ENCODE results near the gene IRF7.

IRF7 gene

DNA sequence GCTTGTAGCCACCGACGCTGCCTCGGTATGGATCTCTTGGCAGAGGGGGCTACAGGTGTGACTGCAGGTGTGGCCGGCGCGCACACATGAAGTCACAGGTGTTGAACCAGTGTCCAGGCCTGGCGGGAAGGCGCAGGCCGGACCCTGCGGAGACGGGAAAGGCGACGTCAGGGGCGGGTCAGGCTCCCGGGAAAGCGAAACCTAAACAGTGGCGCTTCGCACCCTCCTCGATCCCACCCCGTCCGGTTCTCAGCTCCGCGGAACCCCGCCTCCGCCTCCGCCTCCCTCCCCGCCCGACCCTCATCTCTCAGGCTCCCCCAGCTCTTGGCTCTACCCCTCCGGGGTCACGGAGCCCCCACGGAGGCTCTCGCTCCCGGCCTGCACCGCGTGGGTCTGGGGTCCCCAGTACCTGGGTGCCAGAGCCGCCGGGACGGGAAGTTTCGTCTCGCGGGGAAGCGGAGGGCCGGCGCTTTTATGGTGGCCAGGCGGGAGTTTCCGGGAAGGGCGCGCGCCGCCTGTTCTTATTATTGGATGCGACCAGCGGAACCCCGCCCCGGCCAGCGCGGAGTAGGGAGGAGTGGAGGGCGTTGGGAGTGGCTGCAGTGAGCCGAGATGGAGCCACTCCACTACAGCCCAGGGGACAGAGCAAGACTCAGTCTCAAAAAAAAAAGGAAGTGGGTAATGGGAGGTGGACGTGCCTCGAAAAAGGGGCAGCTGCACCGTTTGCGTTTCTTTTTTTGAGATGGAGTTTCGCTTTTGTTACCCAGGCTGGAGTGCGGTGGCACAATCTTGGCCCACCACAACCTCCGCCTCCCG is at the start of gene IRF7:
TSS of gene IRF7 (minus strand) at position 447 of the 816 bp plus-strand sequence. CDS start 586 bp downstream, outside the sequence.
- peak; percentile 82 for DNase-seq
- Histone ChIP-seq H3K36me3 (peaks cover 36% of the 10 kb centered on the region), H3K9me3 (ENCODE audit: severe bottlenecking) (no peaks in the 10 kb centered on the region), H3K4me3 (ENCODE audit: low read depth, low read length) (peak within 1 kb of the TSS; percentile 53), H3K27me3 (ENCODE audit: insufficient read depth, low read depth, severe bottlenecking) (no peaks in the 10 kb centered on the region), H3K27ac (peak within 1 kb of the TSS; percentile 84)
- TF ChIP-seq, protein P1, sequence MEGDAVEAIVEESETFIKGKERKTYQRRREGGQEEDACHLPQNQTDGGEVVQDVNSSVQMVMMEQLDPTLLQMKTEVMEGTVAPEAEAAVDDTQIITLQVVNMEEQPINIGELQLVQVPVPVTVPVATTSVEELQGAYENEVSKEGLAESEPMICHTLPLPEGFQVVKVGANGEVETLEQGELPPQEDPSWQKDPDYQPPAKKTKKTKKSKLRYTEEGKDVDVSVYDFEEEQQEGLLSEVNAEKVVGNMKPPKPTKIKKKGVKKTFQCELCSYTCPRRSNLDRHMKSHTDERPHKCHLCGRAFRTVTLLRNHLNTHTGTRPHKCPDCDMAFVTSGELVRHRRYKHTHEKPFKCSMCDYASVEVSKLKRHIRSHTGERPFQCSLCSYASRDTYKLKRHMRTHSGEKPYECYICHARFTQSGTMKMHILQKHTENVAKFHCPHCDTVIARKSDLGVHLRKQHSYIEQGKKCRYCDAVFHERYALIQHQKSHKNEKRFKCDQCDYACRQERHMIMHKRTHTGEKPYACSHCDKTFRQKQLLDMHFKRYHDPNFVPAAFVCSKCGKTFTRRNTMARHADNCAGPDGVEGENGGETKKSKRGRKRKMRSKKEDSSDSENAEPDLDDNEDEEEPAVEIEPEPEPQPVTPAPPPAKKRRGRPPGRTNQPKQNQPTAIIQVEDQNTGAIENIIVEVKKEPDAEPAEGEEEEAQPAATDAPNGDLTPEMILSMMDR (IDR thresholded peaks at IDR 0.05; ENCODE audit: low read depth, low read length) = no peak

DNA sequence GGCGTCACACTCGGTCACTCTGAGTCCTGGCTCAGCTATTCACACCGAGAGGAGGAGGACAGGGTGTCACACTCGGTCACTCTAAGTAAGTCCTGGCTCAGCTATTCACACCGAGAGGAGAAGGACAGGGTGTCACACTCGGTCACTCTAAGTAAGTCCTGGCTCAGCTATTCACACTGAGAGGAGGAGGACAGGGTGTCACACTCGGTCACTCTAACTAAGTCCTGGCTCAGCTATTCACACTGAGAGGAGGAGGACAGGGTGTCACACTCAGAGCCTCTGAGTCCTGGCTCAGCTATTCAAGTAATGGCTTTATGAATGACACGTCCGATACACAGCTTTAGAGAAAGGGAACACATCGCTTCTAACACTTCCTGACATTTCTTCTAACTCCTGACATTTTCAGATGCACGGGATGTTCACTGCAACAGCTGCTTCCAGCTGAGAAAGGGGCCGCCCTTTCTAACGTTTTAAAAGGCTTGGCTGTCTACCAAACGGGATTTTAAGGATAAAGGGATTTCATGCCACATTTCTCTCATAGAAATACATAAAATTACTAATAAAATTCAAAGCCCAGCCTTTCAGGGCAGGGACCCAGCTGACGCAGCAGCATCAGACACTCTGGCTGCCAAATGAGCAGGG is 49.4 kb upstream of the IRF7 start:
- TF ChIP-seq, protein P1 (IDR thresholded peaks at IDR 0.05; ENCODE audit: low read depth, low read length) = no peak
- H3K9me3 ChIP-seq (ENCODE audit: severe bottlenecking) = no peaks in the 10 kb centered on the region
- no peak for DNase-seq
- no peak overlapping the region for H3K4me3 ChIP-seq (ENCODE audit: low read depth, low read length)
- H3K27me3 ChIP-seq (ENCODE audit: insufficient read depth, low read depth, severe bottlenecking) = no peaks in the 10 kb centered on the region
- H3K27ac ChIP-seq = no peak overlapping the region
- peaks cover 47% of the 10 kb centered on the region for H3K36me3 ChIP-seq

DNA sequence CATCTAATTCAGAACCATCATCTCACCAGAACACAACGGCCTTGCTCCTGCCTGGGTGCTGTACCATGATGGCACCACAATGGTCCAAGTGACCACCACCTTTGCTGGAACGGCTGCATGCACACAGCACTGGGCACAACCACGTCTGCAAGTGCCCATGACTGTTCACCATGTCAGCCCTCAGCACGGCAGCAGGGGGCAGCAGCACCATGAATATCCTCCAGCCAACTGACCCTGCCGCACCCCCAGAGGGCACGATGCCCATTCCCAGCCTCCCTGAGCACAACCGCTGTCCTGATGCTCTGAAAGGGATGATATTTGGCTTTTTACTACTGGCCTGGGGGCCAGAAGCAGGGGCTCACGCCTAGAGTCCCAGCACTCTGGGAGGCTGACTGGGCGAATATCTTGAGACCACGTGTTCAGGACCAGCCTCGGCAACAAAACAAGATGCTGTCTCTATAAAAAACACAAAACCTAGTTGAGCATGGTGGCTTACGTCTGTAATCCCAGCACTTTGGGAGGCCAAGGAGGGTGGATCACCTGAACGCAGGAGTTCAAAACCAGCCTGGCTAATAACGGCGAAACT is 47.0 kb upstream of the IRF7 start:
- Histone ChIP-seq H3K4me3 (ENCODE audit: low read depth, low read length) (no peak overlapping the region), H3K9me3 (ENCODE audit: severe bottlenecking) (no peaks in the 10 kb centered on the region), H3K36me3 (peaks cover 56% of the 10 kb centered on the region), H3K27ac (no peak overlapping the region), H3K27me3 (ENCODE audit: insufficient read depth, low read depth, severe bottlenecking) (no peaks in the 10 kb centered on the region)
- DNase-seq = peak; percentile 68
- TF ChIP-seq, protein P1 (IDR thresholded peaks at IDR 0.05; ENCODE audit: low read depth, low read length) = peak; percentile 92

DNA sequence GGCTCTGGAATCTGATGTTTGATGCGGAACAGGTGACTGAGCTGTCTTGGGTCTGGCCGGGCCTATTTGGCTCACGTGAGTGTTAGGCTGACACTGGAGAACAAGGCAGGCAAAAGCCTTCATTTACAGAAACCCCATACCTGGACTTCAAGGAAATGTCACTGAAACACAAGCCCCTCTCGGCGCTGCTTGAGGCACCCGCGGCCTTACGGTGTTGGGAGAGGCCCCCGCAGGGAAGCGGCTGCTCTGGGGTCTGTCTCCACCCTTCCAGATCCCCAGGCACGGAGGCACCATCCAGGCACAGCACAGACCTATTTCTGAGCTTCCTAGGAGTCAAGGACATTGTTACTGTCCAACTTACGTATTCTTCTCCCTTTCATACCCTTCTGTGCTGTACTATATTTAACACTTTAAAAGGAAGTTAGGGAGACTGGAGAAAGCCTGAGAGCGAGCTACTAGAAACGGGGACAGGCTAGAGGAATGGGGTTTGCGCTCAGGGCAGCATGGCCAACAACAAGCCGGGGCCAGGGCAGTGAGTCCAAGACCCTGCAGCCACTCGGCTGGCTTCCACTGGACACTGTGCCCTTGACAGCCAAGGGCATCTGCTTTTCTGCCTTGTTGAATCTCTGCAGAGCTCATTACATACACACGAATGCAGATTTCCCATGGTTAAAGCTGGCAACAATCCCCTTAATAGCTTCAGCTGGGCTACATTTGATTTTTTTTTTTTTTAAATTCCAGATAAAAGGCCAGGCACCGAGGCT is 45.1 kb upstream of the IRF7 start:
- H3K9me3 ChIP-seq (ENCODE audit: severe bottlenecking) = no peaks in the 10 kb centered on the region
- TF ChIP-seq, protein P1 (IDR thresholded peaks at IDR 0.05; ENCODE audit: low read depth, low read length) = no peak
- H3K27ac ChIP-seq = no peak overlapping the region
- no peaks in the 10 kb centered on the region for H3K27me3 ChIP-seq (ENCODE audit: insufficient read depth, low read depth, severe bottlenecking)
- DNase-seq = no peak
- H3K36me3 ChIP-seq = peaks cover 63% of the 10 kb centered on the region
- no peak overlapping the region for H3K4me3 ChIP-seq (ENCODE audit: low read depth, low read length)

DNA sequence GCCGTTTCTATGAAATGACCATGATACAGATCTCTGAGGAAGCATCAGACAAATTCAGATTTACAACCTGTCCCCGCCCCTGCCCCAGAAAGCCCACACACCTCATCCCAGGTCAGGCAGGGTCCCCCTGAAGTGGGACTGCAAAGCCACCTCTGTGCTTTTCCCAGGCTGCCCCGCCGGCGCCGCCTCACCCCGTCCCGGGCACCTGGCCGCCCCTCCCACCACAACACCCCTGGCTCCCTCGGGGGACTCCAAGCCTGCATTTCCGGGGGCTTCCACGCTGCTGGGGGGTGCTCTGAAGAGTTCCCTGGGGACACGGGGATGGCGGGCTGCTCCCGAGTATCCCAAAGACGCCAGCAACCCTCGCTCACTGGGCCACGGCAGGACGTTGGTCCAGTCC is 44.5 kb upstream of the IRF7 start:
- Histone ChIP-seq H3K27ac (no peak overlapping the region), H3K4me3 (ENCODE audit: low read depth, low read length) (no peak overlapping the region), H3K36me3 (peaks cover 58% of the 10 kb centered on the region), H3K27me3 (ENCODE audit: insufficient read depth, low read depth, severe bottlenecking) (no peaks in the 10 kb centered on the region), H3K9me3 (ENCODE audit: severe bottlenecking) (no peaks in the 10 kb centered on the region)
- TF ChIP-seq, protein P1 (IDR thresholded peaks at IDR 0.05; ENCODE audit: low read depth, low read length) = no peak
- DNase-seq = no peak
